Fibroblast of upper back skin (primary cell): ENCODE measurements around the gene COX4I2.
"Not testable (repeated sequence)": the region's sequence is repeated elsewhere in the genome, so short reads cannot be mapped to it uniquely, and the experiment has no call there.

Source experiments
- DNase-seq: peaks from one replicate; pipeline ENCODE4 v3.0.0-alpha.2; 2013

COX4I2 gene

GRCh38 chr20:31608251-31608945 is 29.3 kb upstream of the COX4I2 start:
- DNase-seq: peak; percentile 60

- not testable (repeated sequence) for DNase-seq
These were observed 25.5 kb upstream of the COX4I2 start for GRCh38 chr20:31612271-31612640.

- no peak for DNase-seq
These were observed 22.3 kb upstream of the COX4I2 start for GRCh38 chr20:31615416-31615815.

DNA sequence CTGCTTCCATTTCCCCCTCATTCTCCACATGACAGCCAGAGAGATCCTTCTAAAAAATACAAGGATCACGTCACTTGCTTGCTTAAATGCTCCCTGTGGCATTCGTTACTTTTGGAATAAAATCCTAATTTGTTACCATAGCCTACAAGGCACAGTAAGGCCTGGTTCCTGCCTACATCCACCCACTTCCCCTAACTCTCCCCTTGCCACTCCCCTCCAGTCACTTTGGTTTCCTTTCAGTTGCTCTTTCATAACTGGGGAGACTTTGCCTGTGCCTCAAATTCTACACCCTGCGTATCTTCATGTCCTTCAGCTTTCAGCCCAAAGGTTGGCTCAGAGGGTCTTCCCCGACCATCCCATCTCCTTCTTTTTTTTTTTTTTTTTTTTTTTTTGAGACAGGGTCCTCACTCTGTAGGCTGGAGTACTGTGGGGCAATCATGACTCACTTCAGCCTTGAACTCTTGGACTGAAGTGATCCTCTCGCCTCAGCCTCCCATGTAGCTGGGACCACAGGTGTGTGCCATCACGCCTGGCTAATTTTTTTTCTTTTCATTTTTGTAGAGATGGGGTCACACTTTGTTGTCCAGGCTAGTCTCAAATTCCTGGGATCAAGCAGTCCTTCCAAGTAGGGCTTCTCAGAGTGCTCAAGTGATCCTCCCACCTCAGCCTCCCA is 20.1 kb upstream of the COX4I2 start:
- no peak for DNase-seq

GRCh38 chr20:31620246-31620645 is 17.5 kb upstream of the COX4I2 start:
- DNase-seq: no peak

- DNase-seq: not testable (repeated sequence)
These were observed 14.6 kb upstream of the COX4I2 start for GRCh38 chr20:31623123-31623505.

GRCh38 chr20:31626534-31626933 is 11.2 kb upstream of the COX4I2 start:
- DNase-seq: not testable (repeated sequence)

- not testable (repeated sequence) for DNase-seq
These were observed 9.7 kb upstream of the COX4I2 start for GRCh38 chr20:31628057-31628456.

DNA sequence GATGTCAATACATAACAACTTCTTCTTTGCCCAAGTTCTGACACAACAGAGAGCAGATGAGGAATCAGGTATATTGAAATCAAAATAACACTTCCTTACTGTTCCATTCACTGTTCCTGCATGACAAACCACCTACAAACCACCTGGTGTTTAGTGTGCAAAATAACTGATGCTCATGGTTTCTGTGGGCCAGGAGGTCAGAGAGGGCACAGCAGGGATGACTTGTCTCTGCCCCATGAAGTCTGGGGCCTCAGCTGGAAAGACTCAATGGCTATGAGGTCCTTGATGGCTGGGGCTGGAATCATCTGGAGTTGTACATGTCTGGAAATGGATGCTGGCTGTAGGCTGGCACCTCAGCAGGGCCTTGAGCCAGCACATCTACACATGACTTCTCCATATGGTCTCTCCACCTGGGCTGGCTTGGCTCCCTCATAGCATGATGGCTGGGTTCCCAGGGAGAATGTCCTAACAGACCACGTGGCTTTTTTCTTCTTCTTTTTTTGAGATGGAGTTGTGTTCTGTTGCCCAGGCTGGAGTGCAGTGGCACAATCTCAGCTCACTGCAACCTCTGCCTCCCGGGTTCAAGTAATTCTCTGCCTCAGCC is 7.4 kb upstream of the COX4I2 start:
- no peak for DNase-seq

DNA sequence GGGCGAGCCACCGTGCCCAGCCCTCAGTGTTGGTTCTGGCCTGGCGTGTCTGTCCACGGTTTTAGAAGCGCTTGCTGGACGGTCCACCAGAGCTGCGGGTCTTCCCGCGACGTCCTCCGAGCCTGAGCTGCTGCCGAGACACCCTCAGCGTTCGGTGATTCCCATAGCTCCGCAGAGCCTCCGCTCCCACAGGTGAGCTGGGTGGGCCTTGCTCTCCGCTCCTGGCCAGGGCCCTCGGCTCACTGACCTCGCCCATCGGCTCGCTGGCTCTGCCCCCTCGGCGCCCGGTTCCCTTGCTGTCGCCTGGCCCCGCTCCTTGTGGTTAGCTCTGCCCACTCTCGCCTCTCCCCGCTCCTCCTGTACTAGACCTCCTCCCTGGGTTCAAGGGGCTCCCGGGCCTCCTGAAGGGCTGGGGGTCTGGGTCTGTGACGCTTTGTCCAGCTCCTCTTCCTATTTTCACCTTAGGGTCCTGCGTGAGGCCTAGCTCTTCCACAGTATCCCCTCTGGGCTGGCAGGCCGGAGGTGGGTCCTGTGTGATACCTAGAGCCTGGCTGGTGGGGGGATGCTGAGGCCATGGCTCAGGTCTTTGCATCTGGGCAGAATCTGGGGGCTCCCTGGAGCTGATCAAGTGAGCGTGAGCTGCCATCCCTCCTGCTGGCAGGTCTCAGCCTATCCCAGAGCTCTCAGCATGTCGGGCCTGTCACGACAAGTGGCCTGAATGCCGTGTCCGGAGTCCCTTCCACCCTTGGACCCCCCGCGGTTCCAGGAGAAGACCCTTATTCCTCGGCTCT is 5.0 kb upstream of the COX4I2 start:
- no peak for DNase-seq

DNA sequence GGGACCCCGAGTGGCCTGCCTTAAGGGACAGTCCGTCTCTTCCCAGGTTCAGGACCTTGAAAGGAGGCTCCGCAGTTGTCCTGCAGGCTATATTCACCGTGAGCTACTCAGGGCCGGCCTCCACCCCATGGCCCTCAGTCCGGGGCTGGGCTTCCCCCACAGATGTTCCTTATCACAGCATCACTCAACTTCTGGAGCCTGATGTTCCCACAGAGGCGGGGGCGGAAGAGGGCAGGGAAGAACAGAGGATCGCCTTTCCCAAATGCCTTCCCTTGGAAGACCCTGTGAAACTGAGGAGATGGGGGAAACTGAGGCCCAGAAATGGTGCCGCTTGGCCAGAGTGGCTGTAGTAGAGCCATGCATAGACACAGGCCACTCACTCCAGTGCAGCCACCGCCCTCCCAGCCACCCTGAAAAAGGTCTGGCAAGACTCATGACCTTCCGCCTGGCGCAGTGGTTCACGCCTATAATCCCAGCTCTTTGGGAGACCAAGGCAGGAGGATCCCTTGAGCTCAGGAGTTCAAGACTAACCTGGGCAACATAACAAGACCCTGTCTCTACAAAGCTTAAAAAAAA is 4.3 kb upstream of the COX4I2 start:
- DNase-seq: no peak

- DNase-seq: no peak
These were observed 605 bp downstream of the COX4I2 start for GRCh38 chr20:31638317-31638716.

GRCh38 chr20:31638816-31639215 is 1.1 kb downstream of the COX4I2 start:
- DNase-seq: no peak

- no peak for DNase-seq
These were observed 2.5 kb downstream of the COX4I2 start for GRCh38 chr20:31640259-31640658.

DNA sequence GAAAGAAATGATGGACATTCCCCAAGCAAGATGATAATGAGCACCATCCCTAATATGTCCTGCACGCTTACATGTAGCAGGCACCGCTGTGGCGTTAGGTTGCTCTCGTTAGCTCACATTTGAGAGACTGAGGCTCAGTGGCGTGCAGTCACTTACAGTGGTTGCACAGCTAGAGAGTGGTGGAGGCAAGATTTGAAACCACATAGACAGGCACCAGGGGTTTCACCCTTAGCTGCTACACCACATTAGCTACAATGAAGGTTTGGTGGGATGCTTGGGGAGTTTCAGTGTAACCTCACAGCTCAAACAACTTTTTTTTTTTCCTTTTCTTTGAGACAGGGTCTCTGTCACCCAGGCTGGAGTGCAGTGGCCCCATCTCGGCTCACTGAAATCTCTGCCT is 3.7 kb downstream of the COX4I2 start:
- no peak for DNase-seq

GRCh38 chr20:31642837-31643236 is 5.1 kb downstream of the COX4I2 start:
- no peak for DNase-seq

GRCh38 chr20:31643522-31643921 is 5.8 kb downstream of the COX4I2 start:
- DNase-seq: no peak

DNA sequence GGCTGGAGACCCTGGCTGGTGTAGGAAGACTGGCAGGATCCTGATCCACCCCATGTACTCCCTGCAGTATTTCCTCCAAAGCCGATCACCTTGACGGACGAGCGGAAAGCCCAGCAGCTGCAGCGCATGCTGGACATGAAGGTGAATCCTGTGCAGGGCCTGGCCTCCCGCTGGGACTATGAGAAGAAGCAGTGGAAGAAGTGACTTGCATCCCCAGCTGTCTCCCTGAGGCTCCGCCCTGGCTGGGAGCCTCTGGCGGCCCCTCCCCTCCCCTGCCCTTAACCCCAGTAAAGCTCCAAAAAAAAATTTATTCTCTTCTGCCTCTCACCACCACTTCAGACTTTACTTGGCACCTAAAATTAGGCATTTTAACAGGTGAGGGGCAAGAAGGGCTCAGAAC is 7.0 kb downstream of the COX4I2 start:
- DNase-seq: no peak

DNA sequence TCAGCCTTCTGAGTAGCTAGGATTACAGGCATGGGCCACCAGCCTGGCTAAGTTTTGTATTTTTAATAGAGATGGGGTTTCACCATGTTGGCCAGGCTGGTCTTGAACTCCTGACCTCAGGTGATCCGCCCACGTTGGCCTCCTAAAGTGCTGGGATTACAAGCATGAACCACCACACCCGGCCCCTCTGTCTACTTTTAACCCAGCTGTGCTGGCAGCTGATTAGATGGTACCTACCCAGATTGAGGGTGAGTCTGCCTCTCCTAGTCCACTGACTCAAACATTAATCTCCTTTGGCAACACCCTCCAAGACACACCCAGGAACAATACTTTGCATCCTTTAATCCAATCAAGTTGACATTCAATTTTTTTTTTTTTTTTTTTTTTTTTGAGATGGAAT is 10.4 kb downstream of the COX4I2 start:
- not testable (repeated sequence) for DNase-seq

DNA sequence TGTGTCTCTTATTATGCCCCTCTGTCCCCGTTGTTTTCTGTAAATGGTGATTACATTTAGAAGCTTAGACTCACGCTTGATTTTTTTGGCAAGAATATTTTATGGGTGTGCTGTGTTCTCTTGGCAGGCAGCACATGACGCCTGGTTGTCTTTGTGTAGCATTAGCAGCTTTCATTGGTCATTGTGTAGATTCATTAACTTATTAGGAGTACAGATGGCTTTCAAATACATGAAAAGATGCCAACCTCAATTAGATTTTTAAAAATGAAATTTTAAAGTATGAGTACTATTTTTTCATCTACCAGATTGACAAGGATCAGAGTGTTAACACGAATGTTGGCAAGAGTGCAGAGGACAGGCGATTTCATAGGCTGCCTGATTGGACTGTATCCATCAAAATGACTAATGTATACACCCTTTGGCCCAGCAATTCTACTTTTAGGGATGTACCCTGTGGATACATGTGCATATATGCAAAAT is 15.2 kb downstream of the COX4I2 start:
- DNase-seq: peak; percentile 59

DNA sequence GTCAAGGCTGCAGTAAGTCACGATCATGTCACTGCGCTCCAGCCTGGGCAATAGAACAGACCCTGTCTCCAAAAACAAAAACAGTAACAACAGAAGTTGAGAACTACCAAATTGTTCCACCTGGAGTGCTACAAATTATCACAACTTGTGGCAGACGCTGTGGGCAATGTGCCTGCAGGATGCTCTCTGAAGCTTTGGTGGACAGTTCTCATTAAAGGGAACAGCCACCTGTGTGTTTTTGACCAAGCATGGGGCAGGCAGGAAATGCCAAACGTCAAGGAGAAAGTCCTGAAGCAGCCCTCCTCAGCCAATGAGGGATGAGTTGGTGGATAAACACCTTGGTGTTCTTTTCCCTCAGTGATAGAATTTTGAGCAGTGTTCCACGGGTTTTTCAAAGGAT is 15.8 kb downstream of the COX4I2 start:
- DNase-seq: no peak

- DNase-seq: no peak
These were observed 16.8 kb downstream of the COX4I2 start for GRCh38 chr20:31654534-31654933.
